Activated B cell treated with CpG ODN at 0.5 μM for 24 hours (primary cell): Measurements from ENCODE around the gene FBXO41. TPM values are rescaled to one million over a fixed set of nuclear protein-coding genes. Genes with fewer than 3 reads are reported as not detected.

Experiments
- ATAC-seq: fragments of 200-7000 bp; cut with Tn5 transposase; one replicate; pipeline ENCODE4 v1.10.0; 2021; ENCODE audit warnings: low read depth, mild to moderate bottlenecking, moderate library complexity
- CTCF ChIA-PET: fragments of 350-600 bp; sonication (Branson Sonifier 250); formaldehyde crosslinking; loops from one replicate; lab custom pipeline; 2021; ENCODE audit warnings: antibody characterized with exemption; lab: Charles Lee
- POLR2A ChIA-PET: fragments of 350-600 bp; sonication (Branson Sonifier 250); formaldehyde crosslinking; loops from one replicate; lab custom pipeline; 2021; ENCODE audit warnings: antibody characterized with exemption; lab: Charles Lee
- DNase-seq: peaks from one replicate; pipeline ENCODE4 v3.0.0; 2022
- H3K27ac Mint-ChIP-seq: one replicate; pipeline ENCODE4 v1.8.0; 2020; ENCODE audit warnings: mixed read lengths
- H3K27me3 Mint-ChIP-seq: one replicate; pipeline ENCODE4 v1.8.0; 2021; ENCODE audit warnings: mixed read lengths
- H3K36me3 Mint-ChIP-seq: one replicate; pipeline ENCODE4 v1.8.0; 2021; ENCODE audit warnings: low read depth, mixed read lengths
- H3K4me1 Mint-ChIP-seq: one replicate; pipeline ENCODE4 v1.8.0; 2021; ENCODE audit warnings: mixed read lengths
- H3K4me3 Mint-ChIP-seq: one replicate; pipeline ENCODE4 v1.8.0; 2020; ENCODE audit warnings: mild to moderate bottlenecking, mixed read lengths
- H3K9me3 Mint-ChIP-seq: one replicate; pipeline ENCODE4 v1.8.0; 2020; ENCODE audit warnings: mixed read lengths
- CTCF ChIP-seq: fragments of 200-600 bp; IDR thresholded peaks from one replicate; pipeline ENCODE4 v1.8.0; 2022; ENCODE audit warnings: antibody characterized with exemption, mild to moderate bottlenecking
- intact Hi-C: fragments of 100-400 bp; cut with micrococcal nuclease; formaldehyde crosslinking; loops from one replicate; pipeline ENCODE4 v1.15.1; 2024
- total RNA-seq: library from RNA; stranded (reverse); gene quantifications from 2 replicates; pipeline ENCODE4 v1.2.3, GENCODE V29; 2022

Gene FBXO41
- total RNA-seq, 1 donor from 2014 or later: 25.7 TPM

- Mint-ChIP-seq H3K9me3 (no peaks in the 10 kb centered on the region), H3K27ac (no peak overlapping the region), H3K4me1 (no peaks in the 10 kb centered on the region), H3K4me3 (no peak overlapping the region), H3K27me3 (no peaks in the 10 kb centered on the region), H3K36me3 (peaks cover 53% of the 10 kb centered on the region)
- DNase-seq (no peak), ATAC-seq (no peak)
- POLR2A ChIA-PET: interaction anchor here (1.3 kb wide), 1 partner anchor 24 kb away, joined by 4 read pairs; the partner anchor contains the start of gene CCT7
- intact Hi-C loops: no loop called here
- no peak for TF ChIP-seq CTCF
- CTCF ChIA-PET: interaction anchor here (0.6 kb wide), 1 partner anchor 42 kb away, joined by 3 read pairs; no protein-coding TSS in a partner anchor
These were observed 25.9 kb downstream of the FBXO41 start for GRCh38 chr2:73258186-73258912.

- Mint-ChIP-seq H3K27ac (no peak overlapping the region), H3K9me3 (no peaks in the 10 kb centered on the region), H3K27me3 (no peaks in the 10 kb centered on the region), H3K4me1 (no peaks in the 10 kb centered on the region), H3K4me3 (no peak overlapping the region), H3K36me3 (peaks cover 55% of the 10 kb centered on the region)
- DNase-seq: no peak
- TF ChIP-seq CTCF: no peak
- POLR2A ChIA-PET: interaction anchor here (1.3 kb wide), 1 partner anchor 23 kb away, joined by 4 read pairs; the partner anchor contains the start of gene CCT7
- CTCF ChIA-PET: interaction anchor here (0.6 kb wide), 1 partner anchor 43 kb away, joined by 3 read pairs; no protein-coding TSS in a partner anchor
- no peak for ATAC-seq
- intact Hi-C loops: no loop called here
These were observed 26.7 kb downstream of the FBXO41 start for GRCh38 chr2:73257425-73258125.

GRCh38 chr2:73257021-73257420 is 27.3 kb downstream of the FBXO41 start:
- Mint-ChIP-seq H3K27me3 (no peaks in the 10 kb centered on the region), H3K36me3 (peaks cover 59% of the 10 kb centered on the region), H3K4me1 (no peaks in the 10 kb centered on the region), H3K27ac (no peak overlapping the region), H3K4me3 (no peak overlapping the region), H3K9me3 (no peaks in the 10 kb centered on the region)
- DNase-seq: no peak
- TF ChIP-seq CTCF: no peak
- ChIA-PET CTCF (no interaction called here), POLR2A (interaction anchor here (1.4 kb wide), 1 partner anchor 24 kb away, joined by 4 read pairs; the partner anchor contains the start of genes CCT7 and PRADC1)
- no peak for ATAC-seq
- intact Hi-C loops: no loop called here

- Mint-ChIP-seq H3K36me3 (peaks cover 60% of the 10 kb centered on the region), H3K4me3 (no peak overlapping the region), H3K4me1 (no peaks in the 10 kb centered on the region), H3K27ac (no peak overlapping the region), H3K27me3 (no peaks in the 10 kb centered on the region), H3K9me3 (no peaks in the 10 kb centered on the region)
- no peak for TF ChIP-seq CTCF
- ChIA-PET POLR2A (interaction anchor here (1.4 kb wide), 1 partner anchor 23 kb away, joined by 4 read pairs; the partner anchor contains the start of genes CCT7 and PRADC1), CTCF (no interaction called here)
- ATAC-seq (no peak), DNase-seq (no peak)
- intact Hi-C loops: no loop called here
These were observed 27.7 kb downstream of the FBXO41 start for GRCh38 chr2:73256618-73256922.
